K562 (cell line): ENCODE results near the gene STK11.
A peak's percentile ranks its signal among the peaks of the same experiment; 100 is the strongest.

Experiments
- AFF4 ChIP-seq: sonication (generic); formaldehyde crosslinking; IDR thresholded peaks from 2 replicates; pipeline ENCODE4 v1.8.0; 2023; ENCODE audit warnings: mild to moderate bottlenecking, missing genetic modification reagents
- ATF3 ChIP-seq, 2 experiments: fragments of 450-650 bp in 1 of 2; sonication (generic) in 1 of 2; formaldehyde crosslinking in 1 of 2; IDR thresholded peaks in 1 of 2; conservative IDR thresholded peaks in 1 of 2; 2 replicates each; pipeline versions ENCODE4 v1.6.1 to v1.8.1; 2016 to 2023; ENCODE audit warnings: mild to moderate bottlenecking in 2 of 2, moderate library complexity in 2 of 2, inconsistent platforms in 1 of 2, missing genetic modification reagents in 1 of 2
- ATF7 ChIP-seq: fragments of 450-650 bp; IDR thresholded peaks from 2 replicates; pipeline ENCODE4 v1.7.1; 2014; ENCODE audit warnings: mild to moderate bottlenecking, moderate library complexity
- CREB1 ChIP-seq, 2 experiments: sonication (generic) in 1 of 2; formaldehyde crosslinking in 1 of 2; IDR thresholded peaks; 2 replicates each; pipeline versions ENCODE4 v1.6.1 to v1.8.0; 2012 to 2022; ENCODE audit warnings: inconsistent platforms in 1 of 2, mild to moderate bottlenecking in 1 of 2, missing genetic modification reagents in 1 of 2, moderate library complexity in 1 of 2
- EZH2 ChIP-seq: IDR thresholded peaks from 2 replicates; pipeline ENCODE4 v1.6.1; 2012; ENCODE audit warnings: low read depth, mild to moderate bottlenecking, inconsistent platforms, low read length, borderline replicate concordance
- POLR2A ChIP-seq: fragments of 450-650 bp; conservative IDR thresholded peaks from 2 replicates; pipeline ENCODE4 v1.6.1; 2016
- RNF2 ChIP-seq: sonication (generic); IDR thresholded peaks from 2 replicates; pipeline ENCODE4 v1.6.1; 2016
- SMARCA5 ChIP-seq: fragments of 450-650 bp; IDR thresholded peaks from 2 replicates; pipeline ENCODE4 v1.6.1; 2016
- U2AF1 ChIP-seq: fragments of 200-400 bp; formaldehyde crosslinking; optimal IDR thresholded peaks from 2 replicates; pipeline ENCODE3; 2017; ENCODE audit warnings: mild to moderate bottlenecking, low read depth, low read length, moderate library complexity
- TF ChIP-seq, protein P1 (sequence below), 3 experiments: IDR thresholded peaks in 2 of 3; conservative IDR thresholded peaks in 1 of 3; 2 replicates each; pipeline ENCODE4 v1.5.1; 2011 to 2012; ENCODE audit warnings: low read length in 3 of 3, mild to moderate bottlenecking in 3 of 3, control low read depth in 2 of 3, improper control_type of control experiment in 1 of 3, inconsistent platforms in 1 of 3, low read depth in 1 of 3, mixed read lengths in 1 of 3, moderate library complexity in 1 of 3; ENCODE audit not compliant: insufficient read depth in 2 of 3
- TF ChIP-seq, protein P2 (sequence below): sonication (generic); formaldehyde crosslinking; IDR thresholded peaks from 2 replicates; pipeline ENCODE4 v1.8.0; 2022; ENCODE audit warnings: missing genetic modification reagents, mild to moderate bottlenecking, borderline replicate concordance
- TF ChIP-seq, protein P3 (sequence below): sonication (generic); formaldehyde crosslinking; IDR thresholded peaks from 2 replicates; pipeline ENCODE4 v1.8.0; 2023; ENCODE audit warnings: mild to moderate bottlenecking, missing genetic modification reagents
- TF ChIP-seq, protein P4 (sequence below): fragments of 250-450 bp; sonication (Bioruptor Pico); IDR thresholded peaks from 2 replicates; pipeline ENCODE4 v1.4.0; 2020; ENCODE audit warnings: mild to moderate bottlenecking, moderate library complexity

- TF ChIP-seq EZH2: no peak
- 0 out of 2 replicates have a peak, but pooled peaks have one; percentile 20 for TF ChIP-seq RNF2
- TF ChIP-seq, protein P1, sequence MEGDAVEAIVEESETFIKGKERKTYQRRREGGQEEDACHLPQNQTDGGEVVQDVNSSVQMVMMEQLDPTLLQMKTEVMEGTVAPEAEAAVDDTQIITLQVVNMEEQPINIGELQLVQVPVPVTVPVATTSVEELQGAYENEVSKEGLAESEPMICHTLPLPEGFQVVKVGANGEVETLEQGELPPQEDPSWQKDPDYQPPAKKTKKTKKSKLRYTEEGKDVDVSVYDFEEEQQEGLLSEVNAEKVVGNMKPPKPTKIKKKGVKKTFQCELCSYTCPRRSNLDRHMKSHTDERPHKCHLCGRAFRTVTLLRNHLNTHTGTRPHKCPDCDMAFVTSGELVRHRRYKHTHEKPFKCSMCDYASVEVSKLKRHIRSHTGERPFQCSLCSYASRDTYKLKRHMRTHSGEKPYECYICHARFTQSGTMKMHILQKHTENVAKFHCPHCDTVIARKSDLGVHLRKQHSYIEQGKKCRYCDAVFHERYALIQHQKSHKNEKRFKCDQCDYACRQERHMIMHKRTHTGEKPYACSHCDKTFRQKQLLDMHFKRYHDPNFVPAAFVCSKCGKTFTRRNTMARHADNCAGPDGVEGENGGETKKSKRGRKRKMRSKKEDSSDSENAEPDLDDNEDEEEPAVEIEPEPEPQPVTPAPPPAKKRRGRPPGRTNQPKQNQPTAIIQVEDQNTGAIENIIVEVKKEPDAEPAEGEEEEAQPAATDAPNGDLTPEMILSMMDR (IDR thresholded peaks at IDR 0.05 in 2 of 3, conservative IDR thresholded peaks at IDR 0.05 in 1 of 3; ENCODE audit: insufficient read depth in 2 of 3, low read depth in 1 of 3, low read length in 3 of 3): peak; percentile 74 to 90 (median 89)
- 0 out of 2 replicates have a peak, but pooled peaks have one; percentile 45 for TF ChIP-seq POLR2A
- TF ChIP-seq CREB1 (IDR thresholded peaks at IDR 0.05): peak; percentile 97
- TF ChIP-seq CREB1 (CRISPR knock-in tag; IDR thresholded peaks at IDR 0.05): peak; percentile 95
- TF ChIP-seq, protein P2, sequence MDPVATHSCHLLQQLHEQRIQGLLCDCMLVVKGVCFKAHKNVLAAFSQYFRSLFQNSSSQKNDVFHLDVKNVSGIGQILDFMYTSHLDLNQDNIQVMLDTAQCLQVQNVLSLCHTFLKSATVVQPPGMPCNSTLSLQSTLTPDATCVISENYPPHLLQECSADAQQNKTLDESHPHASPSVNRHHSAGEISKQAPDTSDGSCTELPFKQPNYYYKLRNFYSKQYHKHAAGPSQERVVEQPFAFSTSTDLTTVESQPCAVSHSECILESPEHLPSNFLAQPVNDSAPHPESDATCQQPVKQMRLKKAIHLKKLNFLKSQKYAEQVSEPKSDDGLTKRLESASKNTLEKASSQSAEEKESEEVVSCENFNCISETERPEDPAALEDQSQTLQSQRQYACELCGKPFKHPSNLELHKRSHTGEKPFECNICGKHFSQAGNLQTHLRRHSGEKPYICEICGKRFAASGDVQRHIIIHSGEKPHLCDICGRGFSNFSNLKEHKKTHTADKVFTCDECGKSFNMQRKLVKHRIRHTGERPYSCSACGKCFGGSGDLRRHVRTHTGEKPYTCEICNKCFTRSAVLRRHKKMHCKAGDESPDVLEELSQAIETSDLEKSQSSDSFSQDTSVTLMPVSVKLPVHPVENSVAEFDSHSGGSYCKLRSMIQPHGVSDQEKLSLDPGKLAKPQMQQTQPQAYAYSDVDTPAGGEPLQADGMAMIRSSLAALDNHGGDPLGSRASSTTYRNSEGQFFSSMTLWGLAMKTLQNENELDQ (CRISPR knock-in tag): no peak
- TF ChIP-seq, protein P3, sequence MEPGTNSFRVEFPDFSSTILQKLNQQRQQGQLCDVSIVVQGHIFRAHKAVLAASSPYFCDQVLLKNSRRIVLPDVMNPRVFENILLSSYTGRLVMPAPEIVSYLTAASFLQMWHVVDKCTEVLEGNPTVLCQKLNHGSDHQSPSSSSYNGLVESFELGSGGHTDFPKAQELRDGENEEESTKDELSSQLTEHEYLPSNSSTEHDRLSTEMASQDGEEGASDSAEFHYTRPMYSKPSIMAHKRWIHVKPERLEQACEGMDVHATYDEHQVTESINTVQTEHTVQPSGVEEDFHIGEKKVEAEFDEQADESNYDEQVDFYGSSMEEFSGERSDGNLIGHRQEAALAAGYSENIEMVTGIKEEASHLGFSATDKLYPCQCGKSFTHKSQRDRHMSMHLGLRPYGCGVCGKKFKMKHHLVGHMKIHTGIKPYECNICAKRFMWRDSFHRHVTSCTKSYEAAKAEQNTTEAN (CRISPR knock-in tag): no peak
- TF ChIP-seq ATF3 (IDR thresholded peaks at IDR 0.05): peak; percentile 97
- TF ChIP-seq ATF3 (CRISPR knock-in tag; conservative IDR thresholded peaks at IDR 0.05): 0 out of 2 replicates have a peak, but pooled peaks have one; percentile 36
- no peak for TF ChIP-seq U2AF1
- TF ChIP-seq, protein P4, sequence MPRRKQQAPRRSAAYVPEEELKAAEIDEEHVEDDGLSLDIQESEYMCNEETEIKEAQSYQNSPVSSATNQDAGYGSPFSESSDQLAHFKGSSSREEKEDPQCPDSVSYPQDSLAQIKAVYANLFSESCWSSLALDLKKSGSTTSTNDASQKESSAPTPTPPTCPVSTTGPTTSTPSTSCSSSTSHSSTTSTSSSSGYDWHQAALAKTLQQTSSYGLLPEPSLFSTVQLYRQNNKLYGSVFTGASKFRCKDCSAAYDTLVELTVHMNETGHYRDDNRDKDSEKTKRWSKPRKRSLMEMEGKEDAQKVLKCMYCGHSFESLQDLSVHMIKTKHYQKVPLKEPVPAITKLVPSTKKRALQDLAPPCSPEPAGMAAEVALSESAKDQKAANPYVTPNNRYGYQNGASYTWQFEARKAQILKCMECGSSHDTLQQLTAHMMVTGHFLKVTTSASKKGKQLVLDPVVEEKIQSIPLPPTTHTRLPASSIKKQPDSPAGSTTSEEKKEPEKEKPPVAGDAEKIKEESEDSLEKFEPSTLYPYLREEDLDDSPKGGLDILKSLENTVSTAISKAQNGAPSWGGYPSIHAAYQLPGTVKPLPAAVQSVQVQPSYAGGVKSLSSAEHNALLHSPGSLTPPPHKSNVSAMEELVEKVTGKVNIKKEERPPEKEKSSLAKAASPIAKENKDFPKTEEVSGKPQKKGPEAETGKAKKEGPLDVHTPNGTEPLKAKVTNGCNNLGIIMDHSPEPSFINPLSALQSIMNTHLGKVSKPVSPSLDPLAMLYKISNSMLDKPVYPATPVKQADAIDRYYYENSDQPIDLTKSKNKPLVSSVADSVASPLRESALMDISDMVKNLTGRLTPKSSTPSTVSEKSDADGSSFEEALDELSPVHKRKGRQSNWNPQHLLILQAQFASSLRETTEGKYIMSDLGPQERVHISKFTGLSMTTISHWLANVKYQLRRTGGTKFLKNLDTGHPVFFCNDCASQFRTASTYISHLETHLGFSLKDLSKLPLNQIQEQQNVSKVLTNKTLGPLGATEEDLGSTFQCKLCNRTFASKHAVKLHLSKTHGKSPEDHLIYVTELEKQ (CRISPR knock-in tag): no peak
- TF ChIP-seq SMARCA5: no peak
- peak; percentile 99 for TF ChIP-seq ATF7
- TF ChIP-seq AFF4 (CRISPR knock-in tag): no peak
Measured at GRCh38 chr19:1239796-1240737, 34.5 kb downstream of the STK11 start.
